ENCODE measurements around the gene P2RY13.

Gene P2RY13

DNA sequence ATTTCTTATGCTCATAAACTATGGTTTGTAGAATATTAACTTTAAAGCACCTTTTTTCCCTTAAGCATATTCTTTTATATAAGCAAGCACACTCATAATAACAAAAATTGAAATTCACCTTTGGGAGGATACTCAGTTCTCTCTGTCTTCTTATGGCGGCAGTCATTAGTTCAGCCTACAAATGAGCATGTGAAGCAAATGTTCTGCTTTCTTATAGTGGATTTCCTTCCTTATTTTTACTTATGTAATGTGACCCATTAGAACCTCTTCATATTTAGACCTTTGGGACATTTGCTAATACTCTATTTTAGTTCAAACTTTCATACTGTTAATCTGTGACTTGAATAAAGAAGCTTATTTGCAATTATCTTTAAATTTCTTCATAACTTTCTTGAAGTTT is at the start of gene P2RY13:
TSS of gene P2RY13 (minus strand) at position 187 of the 400 bp plus-strand sequence. CDS start at position 166, 21 bp downstream.
- no peak for DNase-seq

DNA sequence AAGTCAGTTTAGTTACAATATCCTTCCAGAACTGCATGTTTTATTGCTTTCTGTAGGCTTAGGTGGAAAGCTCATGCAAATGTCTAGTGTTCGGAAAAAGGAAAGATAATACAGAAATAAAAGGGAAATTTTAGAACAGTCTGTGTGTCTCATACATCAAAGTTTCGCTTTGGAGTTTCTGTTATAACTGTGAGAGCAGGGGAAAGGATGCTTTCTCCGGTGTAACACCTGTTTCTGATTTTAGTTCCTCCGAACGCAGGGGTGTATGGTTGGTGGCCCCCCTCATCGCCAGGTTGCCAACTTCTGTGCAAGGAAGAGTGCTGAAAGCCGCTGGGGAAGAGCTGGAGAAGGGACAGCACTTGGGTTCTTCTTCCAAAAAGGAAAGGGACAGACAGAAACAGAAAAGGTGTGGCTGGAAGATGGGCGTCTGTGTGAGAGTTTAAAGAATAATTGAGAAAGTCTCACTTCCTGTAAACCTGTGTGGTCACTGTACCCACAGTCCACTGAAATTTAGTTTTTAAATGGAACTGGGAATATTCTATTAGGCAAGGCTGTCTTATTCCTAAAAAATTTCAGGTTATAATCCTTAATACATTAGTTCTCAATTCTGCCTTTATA is 48.5 kb upstream of the P2RY13 start:
- DNase-seq = no peak

DNA sequence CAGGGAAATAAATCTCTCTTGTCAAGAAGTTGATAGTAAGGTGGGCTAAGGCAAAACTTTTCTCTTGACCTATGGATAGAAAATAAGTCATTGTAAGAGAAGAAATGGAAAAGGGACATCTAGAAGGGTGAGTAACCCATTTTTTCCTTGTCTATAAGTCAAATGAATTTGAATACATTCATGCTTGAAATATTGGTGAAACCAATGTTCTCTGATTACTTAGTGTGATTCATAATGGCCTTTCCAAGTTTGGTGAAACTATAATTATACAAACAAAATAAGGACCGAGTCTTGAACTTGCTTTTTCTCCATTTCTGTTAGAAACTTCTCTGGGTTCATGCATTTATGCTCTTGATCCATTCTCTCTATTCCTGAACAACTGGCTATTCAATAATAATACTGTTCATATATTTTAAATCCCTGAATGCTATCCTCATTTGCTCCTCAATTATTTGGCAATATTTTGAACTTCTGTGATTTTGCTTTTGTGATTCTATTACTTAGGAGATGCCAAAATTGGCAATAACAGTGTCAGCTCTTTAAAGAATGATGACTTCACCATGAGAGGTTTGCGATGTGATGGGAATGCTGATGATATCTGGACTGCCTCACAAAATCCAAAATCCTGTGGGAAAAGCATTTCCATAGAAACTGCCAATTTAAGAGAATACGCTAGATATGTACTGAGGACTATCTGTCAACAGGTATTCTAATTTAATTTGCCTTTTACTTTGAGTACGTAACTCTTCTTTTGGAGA is 42.9 kb upstream of the P2RY13 start:
- DNase-seq = no peak

DNA sequence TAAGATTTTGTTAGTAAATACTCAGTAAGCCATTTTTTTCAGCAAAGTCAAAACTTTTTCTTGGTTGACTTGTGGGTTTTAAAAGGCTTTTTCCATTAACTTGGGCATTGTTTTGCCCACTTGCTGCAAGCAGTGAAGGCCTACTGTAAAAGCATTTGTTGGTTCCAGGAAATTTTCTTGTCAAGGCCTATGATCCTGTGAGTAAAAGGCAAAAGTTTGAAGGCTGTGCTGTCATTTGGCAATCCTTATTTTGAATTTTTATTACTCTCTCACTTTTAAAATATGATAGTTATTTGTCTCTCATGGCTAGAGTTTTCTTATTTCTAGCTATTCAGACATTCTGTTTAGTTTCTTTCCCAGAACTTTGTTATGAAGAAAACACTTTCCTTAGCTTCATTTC is 42.2 kb upstream of the P2RY13 start:
- no peak for DNase-seq

DNA sequence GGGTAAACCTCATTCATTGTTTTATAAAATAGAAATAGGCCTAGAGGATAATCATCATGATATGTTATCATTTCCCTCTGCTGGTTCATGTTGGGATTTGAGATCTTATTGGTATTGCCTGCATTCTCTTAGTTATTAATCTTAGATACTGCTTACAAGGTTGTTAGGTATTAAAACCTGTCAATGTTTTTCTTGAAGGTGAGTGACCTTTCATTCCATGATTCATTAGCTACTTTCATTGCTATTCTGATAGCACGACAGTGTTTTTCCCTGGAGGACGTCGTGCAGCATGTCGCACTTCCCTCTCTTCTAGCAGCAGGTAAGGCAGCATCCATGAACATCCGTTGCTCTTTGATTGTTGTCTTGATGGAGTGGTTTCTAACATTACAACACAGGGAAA is 38.1 kb upstream of the P2RY13 start:
- no peak for DNase-seq

DNA sequence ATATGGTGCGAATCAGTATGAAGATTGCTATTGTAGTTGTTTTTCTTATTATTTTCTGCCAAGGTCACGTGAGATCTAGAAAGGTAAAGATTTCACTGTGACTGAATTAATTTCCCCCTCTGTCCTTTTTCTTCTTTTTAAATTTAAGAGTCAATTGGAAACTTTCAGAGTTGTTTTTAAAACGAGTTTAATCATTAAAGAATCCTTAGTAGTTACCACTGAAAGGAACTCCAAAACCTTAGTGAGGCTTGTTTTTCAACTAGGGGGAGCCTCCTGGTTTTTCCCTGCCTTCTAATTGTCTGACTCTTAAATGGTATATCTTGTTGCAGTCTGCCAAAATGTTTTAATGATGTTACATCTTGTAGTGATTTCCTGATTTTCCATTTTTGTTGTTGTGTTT is 37.6 kb upstream of the P2RY13 start:
- no peak for DNase-seq

DNA sequence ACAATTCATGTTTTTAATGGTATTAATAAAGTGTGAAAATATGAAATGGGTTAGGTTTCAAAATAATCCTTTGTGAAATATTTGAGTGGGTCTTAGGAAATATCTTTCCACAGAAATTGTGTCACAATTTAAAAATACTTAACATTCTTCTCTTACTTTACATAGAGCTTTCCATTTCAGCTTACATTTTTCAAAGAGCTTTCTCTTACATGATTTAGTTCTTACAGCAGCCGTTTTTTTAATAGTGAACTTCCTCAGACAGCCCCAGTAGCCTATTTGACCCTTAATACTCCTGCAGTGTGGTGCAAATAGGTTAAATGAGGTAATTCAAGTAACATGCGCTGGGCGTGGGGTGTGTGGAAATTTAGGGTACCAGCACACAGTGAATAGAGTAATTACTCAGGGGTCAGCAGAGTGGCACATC is 33.4 kb upstream of the P2RY13 start:
- no peak for DNase-seq

DNA sequence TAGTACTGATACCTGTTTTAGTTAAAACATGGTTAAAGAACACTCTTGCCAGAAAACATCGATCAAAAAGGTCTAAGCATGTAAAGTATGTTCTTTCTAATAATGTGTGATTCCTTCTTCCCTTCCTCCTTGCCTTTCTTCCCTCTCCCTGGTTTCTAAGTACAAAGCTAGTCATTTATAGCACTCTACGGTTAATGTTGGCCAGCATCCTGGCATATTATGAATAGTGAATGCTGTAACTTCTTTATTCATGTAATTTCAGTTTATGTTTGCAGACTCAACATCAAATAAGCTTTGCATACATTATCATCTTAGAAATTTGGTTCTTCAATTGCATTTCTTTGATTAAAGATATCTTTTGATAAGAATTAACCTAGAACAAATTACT is 28.1 kb upstream of the P2RY13 start:
- DNase-seq = no peak

DNA sequence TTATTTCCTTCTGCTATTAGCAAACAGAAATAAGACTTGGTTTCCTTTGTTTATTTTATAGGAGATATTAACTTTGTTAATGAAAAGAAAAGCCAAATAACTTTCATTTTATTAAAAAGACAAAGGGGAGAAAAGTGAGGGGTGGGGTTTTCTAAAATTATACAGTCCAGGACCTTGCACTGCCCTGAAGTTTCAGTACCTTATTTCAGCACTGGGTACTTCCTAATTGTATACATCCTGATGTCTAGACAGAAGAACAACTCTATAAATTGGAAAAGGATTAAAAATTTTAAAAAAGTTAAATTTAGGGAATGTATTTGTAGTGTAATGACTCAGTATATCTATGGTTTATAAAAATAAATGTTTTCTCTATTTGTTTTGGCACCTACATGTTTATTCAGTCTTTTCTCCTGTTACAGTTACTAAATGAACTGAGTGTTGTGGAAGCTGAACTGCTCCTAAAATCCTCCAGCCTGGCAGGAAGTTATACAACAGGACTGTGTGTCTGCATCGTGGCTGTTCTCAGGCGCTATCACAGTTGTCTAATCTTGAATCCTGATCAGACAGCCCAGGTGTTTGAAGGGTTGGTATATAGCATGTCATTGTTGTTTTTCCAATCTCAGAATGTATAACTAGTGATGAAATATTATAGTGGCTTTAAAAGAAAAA is 27.6 kb upstream of the P2RY13 start:
- DNase-seq = no peak

DNA sequence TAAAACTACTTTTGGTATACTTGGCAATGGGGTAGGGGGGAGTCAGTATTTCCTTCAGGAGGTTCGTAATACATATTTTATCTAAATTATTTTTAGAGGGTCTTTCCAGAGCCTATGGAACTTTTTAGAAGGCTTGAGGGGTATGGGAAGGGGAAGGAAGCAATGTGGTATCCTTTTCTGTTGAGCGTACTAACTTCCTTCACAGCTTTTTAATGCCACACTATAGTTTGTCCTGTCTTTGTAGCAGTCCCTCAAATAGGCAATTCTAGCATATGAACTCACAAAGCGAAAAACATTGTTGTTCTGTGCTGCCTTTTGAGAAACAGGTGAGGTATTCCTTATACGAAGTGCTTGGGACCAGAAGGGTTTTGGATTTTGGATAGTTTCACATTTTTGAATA is 22.3 kb upstream of the P2RY13 start:
- no peak for DNase-seq

DNA sequence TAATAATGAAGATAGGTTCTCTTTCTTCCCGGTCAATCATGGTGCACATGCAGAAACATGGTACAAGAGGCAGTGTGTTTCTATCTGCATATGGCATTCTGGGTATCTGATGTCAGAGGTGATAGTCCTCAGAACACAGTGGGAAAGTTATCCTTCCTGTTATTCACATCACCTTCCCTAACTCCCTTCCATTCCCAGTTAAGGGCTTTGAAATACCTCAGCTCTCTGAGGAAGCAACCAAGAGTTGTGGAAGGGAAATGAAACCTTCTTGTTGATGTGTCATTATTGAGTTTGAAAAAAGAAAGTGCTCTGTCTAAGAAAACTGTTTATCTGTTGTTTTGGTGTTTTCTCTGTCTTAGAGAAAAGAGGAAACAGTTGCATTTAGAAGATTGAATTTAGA is 21.9 kb upstream of the P2RY13 start:
- DNase-seq = no peak

DNA sequence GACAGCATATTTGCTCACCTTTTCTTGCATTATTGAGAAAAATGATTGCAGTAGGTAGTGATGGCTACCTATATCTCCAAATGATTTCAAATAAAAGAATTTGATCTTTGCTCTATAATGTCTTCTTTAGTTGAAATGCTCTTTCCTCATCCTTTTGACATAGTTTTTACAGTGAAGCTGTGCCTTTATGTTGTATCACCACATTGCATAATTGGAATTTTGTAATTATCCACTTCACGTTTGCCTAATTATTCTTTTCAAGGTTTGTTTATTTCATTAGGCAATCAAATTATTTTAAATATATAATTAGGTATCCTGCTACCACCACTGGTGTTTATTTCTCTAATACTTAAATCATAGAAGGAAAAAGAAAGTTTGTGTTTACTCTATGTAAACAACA is 21.3 kb upstream of the P2RY13 start:
- DNase-seq = no peak

DNA sequence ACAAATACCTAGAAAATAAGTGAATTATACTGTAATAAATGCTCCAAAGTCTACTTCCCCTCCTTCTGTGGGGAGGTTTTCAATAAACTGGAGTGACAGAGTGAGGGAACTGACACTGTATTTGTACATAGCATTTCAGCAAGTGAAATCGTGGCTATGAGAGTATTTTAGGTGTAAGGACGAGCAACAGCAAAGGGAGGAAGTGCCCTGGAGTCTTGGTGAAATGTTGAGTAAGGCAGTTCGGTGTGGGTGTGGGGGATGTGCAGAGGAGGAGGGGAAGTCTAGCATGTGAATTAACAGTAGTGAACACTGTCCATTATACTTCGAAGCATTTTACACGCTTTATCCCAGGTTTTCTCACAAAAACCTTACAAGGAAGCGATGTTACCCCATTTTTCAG is 18.1 kb upstream of the P2RY13 start:
- DNase-seq = no peak

DNA sequence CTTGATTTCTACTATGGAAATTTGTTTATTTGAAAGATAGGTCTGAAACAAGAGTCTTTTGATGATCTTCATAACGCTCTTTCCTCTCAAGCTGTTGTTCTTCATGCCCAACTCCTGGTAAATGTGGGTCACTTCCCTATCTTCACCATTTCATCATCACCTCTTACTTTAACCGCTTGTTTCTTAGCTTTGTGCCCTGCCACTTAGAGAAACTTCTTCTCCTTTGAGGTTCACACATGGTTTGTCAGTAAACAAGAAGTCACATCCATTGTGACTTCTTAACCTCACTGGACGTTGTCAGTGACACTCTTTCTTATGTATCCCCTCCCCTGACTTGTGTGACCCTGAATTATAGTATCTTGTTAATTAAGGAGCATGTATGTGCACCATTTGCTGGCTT is 16.9 kb upstream of the P2RY13 start:
- DNase-seq = no peak

DNA sequence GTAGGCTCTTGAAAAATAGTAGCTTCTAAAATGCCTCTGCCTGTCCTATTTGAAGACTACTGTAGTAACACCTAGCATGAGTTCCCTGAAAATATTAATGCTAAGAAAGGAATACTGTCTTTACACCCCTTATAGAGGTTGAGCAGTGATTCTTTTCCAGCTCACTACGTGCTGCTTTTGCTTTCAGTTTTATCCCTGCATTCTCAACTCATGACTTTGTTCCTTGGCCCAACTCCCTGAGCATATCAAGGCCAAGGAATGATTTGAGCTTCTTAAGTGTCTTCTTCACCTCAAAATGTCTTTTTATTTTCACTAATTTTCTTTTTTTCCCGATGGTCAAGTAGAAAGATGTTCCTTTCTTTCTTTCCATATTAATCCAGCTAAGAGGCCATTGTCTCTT is 16.5 kb upstream of the P2RY13 start:
- DNase-seq = no peak

DNA sequence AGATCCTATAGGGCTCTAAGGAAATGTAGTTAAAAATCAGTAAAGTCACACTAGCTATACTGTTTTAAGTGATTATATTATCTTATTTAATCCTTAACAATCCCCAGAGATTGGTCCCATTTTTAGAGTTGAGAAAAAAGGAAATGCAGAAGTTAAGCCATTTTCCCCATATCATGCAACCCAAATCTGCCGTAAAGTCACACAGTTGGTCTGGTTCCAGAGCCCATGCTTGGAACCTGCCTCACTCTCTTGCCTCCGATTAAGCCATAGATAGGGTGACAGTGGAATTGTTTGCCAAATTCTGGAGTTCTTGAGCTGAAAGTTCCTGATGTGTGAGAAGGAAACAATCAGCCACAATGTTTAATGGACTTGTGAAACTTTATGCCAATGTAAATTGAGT is 2.3 kb upstream of the P2RY13 start:
- no peak for DNase-seq

DNA sequence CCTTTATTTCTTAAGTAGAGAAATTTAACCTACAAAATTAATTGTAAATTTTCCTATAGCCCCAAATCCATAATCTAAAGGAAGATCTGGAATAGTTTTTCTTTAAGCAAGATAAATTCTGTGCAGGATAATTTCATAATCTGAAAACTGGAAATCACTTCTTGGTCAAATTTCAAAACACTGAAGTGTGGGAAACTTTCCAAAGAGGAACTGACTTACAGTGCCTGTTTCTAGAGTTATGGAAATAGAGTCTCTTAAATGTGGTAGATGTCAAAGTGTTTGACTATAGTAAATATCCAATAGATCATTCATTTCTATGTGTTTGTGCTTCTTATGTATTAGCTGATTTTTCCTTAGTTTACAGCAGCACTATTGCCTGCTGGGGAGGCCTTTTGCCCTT is 1.6 kb upstream of the P2RY13 start:
- no peak for DNase-seq

DNA sequence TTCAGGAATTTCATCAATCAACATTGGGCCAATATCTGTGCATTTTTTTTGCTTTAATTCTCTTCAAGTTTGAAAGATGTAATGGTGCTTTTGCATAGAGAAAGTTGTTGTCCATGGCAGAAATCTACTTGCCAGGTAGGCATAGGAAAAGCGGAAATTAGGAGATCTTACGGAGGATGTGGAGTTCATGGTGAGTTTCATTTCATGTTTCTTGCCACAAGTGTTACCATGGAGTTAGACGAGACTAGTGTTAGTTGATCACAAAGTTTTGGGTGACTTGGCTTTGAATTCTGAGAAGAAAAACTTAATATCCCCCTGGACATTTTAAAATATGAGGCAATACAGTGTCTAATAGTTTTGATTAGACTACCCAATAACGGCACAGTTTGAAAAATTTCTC is 1.0 kb upstream of the P2RY13 start:
- no peak for DNase-seq

DNA sequence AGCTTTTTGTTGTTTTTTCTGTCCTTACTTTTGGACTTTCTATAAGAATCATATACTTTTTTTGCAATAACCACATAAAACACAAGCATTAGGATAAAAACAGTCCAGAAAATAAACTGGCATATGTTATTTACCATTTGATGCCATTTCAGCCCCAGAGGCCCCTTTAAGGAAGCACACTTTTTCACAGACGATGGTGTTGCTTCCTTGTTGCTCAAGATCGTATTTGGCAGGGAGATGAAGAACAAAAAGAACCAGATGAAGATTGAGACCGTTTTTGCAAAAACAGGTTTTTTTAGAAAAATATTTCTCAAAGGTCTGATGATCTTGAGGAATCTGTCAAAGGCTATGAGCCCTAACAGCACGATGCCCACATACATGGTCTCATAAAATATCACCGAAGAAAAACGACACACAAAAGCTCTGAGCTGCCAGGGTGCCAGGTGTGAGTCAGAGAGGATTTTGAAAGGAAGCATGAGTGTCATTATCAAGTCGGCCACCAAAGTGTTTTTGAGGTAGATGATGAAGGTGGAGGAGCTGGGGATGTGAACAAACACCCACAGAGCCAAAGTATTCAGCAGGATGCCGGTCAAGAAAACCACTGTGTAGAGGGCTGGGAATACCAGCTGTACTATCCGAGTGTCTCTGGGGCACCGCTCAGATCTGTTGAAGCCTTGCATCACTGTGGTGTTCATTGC is 902 bp downstream of the P2RY13 start:
- DNase-seq = no peak

DNA sequence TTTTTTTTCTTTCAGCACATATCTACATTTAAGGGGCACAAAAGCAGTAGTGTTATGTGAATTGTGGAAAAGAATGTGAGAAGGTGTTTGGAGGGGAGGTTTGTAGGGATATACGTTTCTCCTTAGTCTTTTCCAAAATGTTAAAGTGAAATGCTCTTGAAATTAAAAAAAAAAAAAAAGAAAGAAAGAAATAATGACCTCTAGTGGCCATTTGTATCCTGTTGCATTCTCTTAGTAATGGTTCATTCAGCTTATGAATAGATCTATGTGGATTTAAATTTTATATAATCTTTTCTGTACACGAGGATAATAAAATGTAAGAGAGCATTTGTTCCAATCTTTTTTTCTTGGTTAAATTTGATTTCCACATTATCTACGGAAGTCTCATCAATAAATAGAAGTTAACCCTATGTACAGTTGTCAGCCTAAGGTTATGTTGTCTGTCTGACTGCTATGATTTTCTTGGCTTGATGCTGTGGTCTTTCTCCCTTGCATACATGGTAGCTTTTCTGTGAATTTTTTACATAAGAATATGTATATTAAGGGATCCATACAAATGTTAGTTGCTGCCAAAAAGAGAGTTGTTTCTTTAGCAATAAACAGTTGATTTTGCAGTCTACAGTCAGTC is 1.7 kb downstream of the P2RY13 start:
- no peak for DNase-seq

DNA sequence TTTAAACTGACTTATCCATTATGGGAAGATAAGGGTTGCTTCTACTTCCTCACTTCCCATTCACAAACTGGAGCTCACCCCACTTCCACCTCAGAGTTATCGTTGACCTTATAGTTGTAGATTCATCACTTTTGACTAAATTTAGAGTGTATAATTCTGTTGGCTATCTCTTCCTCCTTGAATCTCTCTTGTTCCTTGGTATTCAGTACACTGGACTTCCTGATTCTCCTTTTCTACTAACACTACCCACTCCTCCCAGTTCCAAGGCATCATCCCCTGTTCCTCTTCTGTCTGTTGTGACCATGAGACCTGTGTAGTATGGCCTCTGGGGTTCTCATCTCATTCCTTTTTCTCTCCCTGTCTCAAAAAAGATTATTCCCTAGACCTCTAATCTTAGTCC is 6.8 kb downstream of the P2RY13 start:
- no peak for DNase-seq

DNA sequence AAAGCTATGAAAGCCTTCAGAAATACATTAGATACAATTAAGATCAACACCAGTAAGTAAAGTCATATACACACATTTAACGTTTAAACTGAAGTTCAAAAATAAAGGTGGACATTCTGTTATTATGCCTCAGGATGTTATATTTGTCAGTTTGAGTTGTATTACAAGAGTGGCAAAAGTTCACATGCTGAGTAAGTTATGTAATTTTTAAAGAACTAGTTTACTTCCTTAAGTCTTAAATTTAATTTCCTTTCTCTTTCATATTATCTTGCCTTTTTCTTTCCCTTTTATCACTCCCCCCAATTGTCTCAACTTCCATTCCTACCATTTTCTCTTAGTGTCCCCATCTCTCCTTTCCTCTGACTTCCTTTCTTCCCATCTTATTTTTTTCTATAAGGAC is 7.8 kb downstream of the P2RY13 start:
- DNase-seq = no peak

DNA sequence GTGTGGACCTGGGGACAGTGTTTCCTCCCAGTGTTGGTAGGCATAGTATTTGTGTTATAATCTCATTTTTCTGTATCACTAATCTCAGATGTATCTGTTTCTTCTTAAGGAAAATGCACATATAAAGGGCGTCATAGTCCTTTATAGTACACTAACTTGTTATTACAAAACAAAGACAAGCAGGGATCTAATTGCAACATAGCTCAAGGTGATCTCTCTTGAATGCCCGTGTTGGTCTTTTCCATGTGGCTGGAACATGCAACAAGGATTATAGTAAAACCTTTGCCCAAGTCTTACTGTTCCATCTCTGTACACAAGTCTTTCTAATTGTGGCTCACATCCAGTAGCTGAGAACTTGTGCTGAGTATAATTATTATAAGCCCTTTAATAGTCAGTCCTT is 9.2 kb downstream of the P2RY13 start:
- no peak for DNase-seq
